SK-N-SH treated with all-trans-retinoic acid at 6 μM for 48 hours (cell line): ENCODE data around the gene SQSTM1.

Source experiments
- ISL1 ChIP-seq: fragments of 250-450 bp; sonication (Bioruptor Pico); IDR thresholded peaks from 2 replicates; pipeline ENCODE4 v2.1.2; 2022; ENCODE audit warnings: mild to moderate bottlenecking, moderate library complexity
- PPARA ChIP-seq: fragments of 250-450 bp; sonication (Bioruptor Pico); IDR thresholded peaks from 2 replicates; pipeline ENCODE4 v1.5.0; 2020; ENCODE audit warnings: mild to moderate bottlenecking, borderline replicate concordance
- RARB ChIP-seq: fragments of 250-450 bp; sonication (Bioruptor Pico); IDR thresholded peaks from 2 replicates; pipeline ENCODE4 v1.8.0; 2021; ENCODE audit warnings: mild to moderate bottlenecking, moderate library complexity
- ZFP3 ChIP-seq: fragments of 250-450 bp; sonication (Bioruptor Pico); IDR thresholded peaks from 2 replicates; pipeline ENCODE4 v1.5.0; 2020; ENCODE audit warnings: mild to moderate bottlenecking, moderate library complexity
- ZNF8 ChIP-seq: fragments of 450-650 bp; formaldehyde crosslinking; IDR thresholded peaks from 2 replicates; pipeline ENCODE4 v1.5.0; 2020; ENCODE audit warnings: mild to moderate bottlenecking, moderate library complexity

- TF ChIP-seq ZNF8 (CRISPR knock-in tag) (no peak), ISL1 (CRISPR knock-in tag) (no peak), RARB (CRISPR knock-in tag) (no peak), ZFP3 (no peak), PPARA (CRISPR knock-in tag) (no peak)
Measured at GRCh38 chr5:179828756-179829421, 8.2 kb downstream of the SQSTM1 start.
